ENCODE results near the gene ARIH2.
A peak's percentile ranks its signal among the peaks of the same experiment; 100 is the strongest.

ARIH2 gene

GRCh38 chr3:49021813-49022687 is 103.4 kb downstream of the ARIH2 start, which contains the start of gene NDUFAF3:
Gene NDUFAF3 (plus strand): TSS chr3:49022121. CDS start chr3:49022145, 24 bp downstream.
- Histone ChIP-seq H3K4me2 (peak within 1 kb of the TSS; percentile 93), H3K79me2 (ENCODE audit: insufficient read depth, low read depth) (peaks cover 33% of the 10 kb centered on the region; the same call in 1 of the 2 replicates), H3K27me3 (ENCODE audit: insufficient read depth, low read depth) (no peaks in the 10 kb centered on the region), H2AFZ (ENCODE audit: low read depth) (peak within 1 kb of the TSS; percentile 22; the same call in 1 of the 2 replicates), H3K4me1 (ENCODE audit: low read depth, poor library complexity, severe bottlenecking) (peaks cover 21% of the 10 kb centered on the region), H3K9ac (peak within 1 kb of the TSS; percentile 93), H3K36me3 (ENCODE audit: insufficient read depth) (no peaks in the 10 kb centered on the region), H3K27ac (peak within 1 kb of the TSS; percentile 94), H4K20me1 (ENCODE audit: insufficient read depth) (no peaks in the 10 kb centered on the region), H3K4me3 (IDR thresholded peaks at IDR 0.05; ENCODE audit: insufficient read depth, low read depth, low read length) (peak within 1 kb of the TSS; percentile 76)
- peak; percentile 67 for TF ChIP-seq CTCF (conservative IDR thresholded peaks at IDR 0.05; ENCODE audit: low read depth, low read length)

GRCh38 chr3:49022688-49023171 is 104.1 kb downstream of the ARIH2 start:
- peak overlapping the region; percentile 94 for H3K27ac ChIP-seq
- H4K20me1 ChIP-seq (ENCODE audit: insufficient read depth): no peaks in the 10 kb centered on the region
- H3K4me3 ChIP-seq (IDR thresholded peaks at IDR 0.05; ENCODE audit: insufficient read depth, low read depth, low read length): peak overlapping the region; percentile 76
- peak overlapping the region; percentile 93 for H3K4me2 ChIP-seq
- no peaks in the 10 kb centered on the region for H3K36me3 ChIP-seq (ENCODE audit: insufficient read depth)
- no peaks in the 10 kb centered on the region for H3K27me3 ChIP-seq (ENCODE audit: insufficient read depth, low read depth)
- no peak; the same call in 1 of the 2 replicates for TF ChIP-seq CTCF (conservative IDR thresholded peaks at IDR 0.05; ENCODE audit: low read depth, low read length)
- H3K4me1 ChIP-seq (ENCODE audit: low read depth, poor library complexity, severe bottlenecking): peaks cover 17% of the 10 kb centered on the region
- H2AFZ ChIP-seq (ENCODE audit: low read depth): no peak overlapping the region
- peak overlapping the region; percentile 93 for H3K9ac ChIP-seq
- H3K79me2 ChIP-seq (ENCODE audit: insufficient read depth, low read depth): peaks cover 39% of the 10 kb centered on the region; the same call in 1 of the 2 replicates

- Histone ChIP-seq H3K79me2 (ENCODE audit: insufficient read depth, low read depth) (peaks cover 50% of the 10 kb centered on the region; the same call in 1 of the 2 replicates), H3K27ac (no peak overlapping the region), H2AFZ (ENCODE audit: low read depth) (no peak overlapping the region), H3K4me2 (no peak overlapping the region), H3K4me1 (ENCODE audit: low read depth, poor library complexity, severe bottlenecking) (peaks cover 26% of the 10 kb centered on the region), H3K9ac (no peak overlapping the region), H3K27me3 (ENCODE audit: insufficient read depth, low read depth) (no peaks in the 10 kb centered on the region), H4K20me1 (ENCODE audit: insufficient read depth) (no peaks in the 10 kb centered on the region), H3K4me3 (IDR thresholded peaks at IDR 0.05; ENCODE audit: insufficient read depth, low read depth, low read length) (no peak overlapping the region), H3K36me3 (ENCODE audit: insufficient read depth) (no peaks in the 10 kb centered on the region)
- TF ChIP-seq CTCF (conservative IDR thresholded peaks at IDR 0.05; ENCODE audit: low read depth, low read length): no peak
These were observed 105.1 kb downstream of the ARIH2 start for GRCh38 chr3:49023775-49024174.

- Histone ChIP-seq H4K20me1 (ENCODE audit: insufficient read depth) (no peaks in the 10 kb centered on the region), H3K4me3 (IDR thresholded peaks at IDR 0.05; ENCODE audit: insufficient read depth, low read depth, low read length) (no peak overlapping the region), H3K4me1 (ENCODE audit: low read depth, poor library complexity, severe bottlenecking) (peaks cover 22% of the 10 kb centered on the region), H2AFZ (ENCODE audit: low read depth) (no peak overlapping the region), H3K36me3 (ENCODE audit: insufficient read depth) (no peaks in the 10 kb centered on the region), H3K79me2 (ENCODE audit: insufficient read depth, low read depth) (peaks cover 50% of the 10 kb centered on the region; the same call in 1 of the 2 replicates), H3K27me3 (ENCODE audit: insufficient read depth, low read depth) (no peaks in the 10 kb centered on the region), H3K4me2 (no peak overlapping the region), H3K27ac (no peak overlapping the region), H3K9ac (no peak overlapping the region)
- no peak for TF ChIP-seq CTCF (conservative IDR thresholded peaks at IDR 0.05; ENCODE audit: low read depth, low read length)
These were observed 105.8 kb downstream of the ARIH2 start for GRCh38 chr3:49024449-49024848.
